ENCODE results near the gene NEDD4L. TPM values are rescaled to one million over a fixed set of nuclear protein-coding genes. Genes with fewer than 3 reads are reported as not detected.
A peak's percentile ranks its signal among the peaks of the same experiment; 100 is the strongest.

NEDD4L gene
- polyA plus RNA-seq, 1 donor (not counting 4 experiments of a cell fraction or from before 2014, with no cell fraction given) = 52.6 TPM

DNA sequence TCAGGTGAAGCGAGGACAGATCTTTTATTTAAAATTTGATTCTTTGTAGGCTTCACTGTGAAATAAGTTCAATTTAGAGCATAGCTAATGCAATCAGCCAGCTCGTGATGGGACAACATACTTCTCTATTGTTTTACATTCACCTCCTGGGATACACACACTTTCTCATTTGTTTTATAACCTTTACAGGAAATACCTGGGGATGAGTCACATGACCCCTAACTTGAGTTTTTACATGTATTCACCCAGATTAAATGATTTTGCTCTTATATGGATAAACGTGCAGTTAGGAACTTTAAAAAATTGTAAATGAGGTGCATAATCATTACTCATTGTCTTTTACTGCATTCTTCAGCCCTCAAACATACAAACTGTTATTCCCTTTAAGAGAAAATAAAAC is 152.1 kb downstream of the NEDD4L start:
- peak overlapping the region; percentile 51 to 91 (median 86) for H3K4me3 ChIP-seq (ENCODE audit: control insufficient read depth in 2 of 3, extremely low read depth in 1 of 3, insufficient read depth in 2 of 3, low read depth in 1 of 3, low read length in 3 of 3)
- H3K79me2 ChIP-seq (ENCODE audit: control insufficient read depth, insufficient read depth, low read length) = peaks cover 46% of the 10 kb centered on the region
- peaks cover 18% of the 10 kb centered on the region for H3K4me1 ChIP-seq (ENCODE audit: control insufficient read depth, extremely low read depth, insufficient read depth, low read length)
- H2AFZ ChIP-seq (ENCODE audit: control insufficient read depth, low read length) = no peak overlapping the region
- peak overlapping the region; percentile 84 for H3K9ac ChIP-seq (ENCODE audit: control insufficient read depth, extremely low read depth, insufficient read depth, low read length)
- no peak for DNase-seq (ENCODE audit: low read depth, low spot score)
- H3K4me2 ChIP-seq (ENCODE audit: control insufficient read depth, extremely low read depth, insufficient read depth, low read depth, low read length) = peak overlapping the region; percentile 88
- dilution Hi-C loops (cut with MboI; ENCODE audit: extremely low pct_ligation_motif_present, low sequenced_read_pairs) = no loop called here
- no peaks in the 10 kb centered on the region for H3K27me3 ChIP-seq (ENCODE audit: control insufficient read depth, extremely low read depth, insufficient read depth, low read length)
- H3K27ac ChIP-seq (ENCODE audit: control insufficient read depth, insufficient read depth, low read length) = peak overlapping the region; percentile 80
- H4K20me1 ChIP-seq (ENCODE audit: control insufficient read depth, extremely low read depth, insufficient read depth, low read length) = no peaks in the 10 kb centered on the region
- no peaks in the 10 kb centered on the region for H3K9me3 ChIP-seq (ENCODE audit: control insufficient read depth, low read depth, low read length)
- peaks cover 0 to 7% of the 10 kb centered on the region in 2 experiments for H3K36me3 ChIP-seq (ENCODE audit: control insufficient read depth in 2 of 2, extremely low read depth in 1 of 2, insufficient read depth in 2 of 2, low read length in 2 of 2)
- H3K9me1 ChIP-seq (ENCODE audit: control insufficient read depth, extremely low read depth, insufficient read depth, low read length) = no peaks in the 10 kb centered on the region
- TF ChIP-seq EZH2 (IDR thresholded peaks at IDR 0.05; ENCODE audit: low read length) = no peak
- TF ChIP-seq, protein P1, sequence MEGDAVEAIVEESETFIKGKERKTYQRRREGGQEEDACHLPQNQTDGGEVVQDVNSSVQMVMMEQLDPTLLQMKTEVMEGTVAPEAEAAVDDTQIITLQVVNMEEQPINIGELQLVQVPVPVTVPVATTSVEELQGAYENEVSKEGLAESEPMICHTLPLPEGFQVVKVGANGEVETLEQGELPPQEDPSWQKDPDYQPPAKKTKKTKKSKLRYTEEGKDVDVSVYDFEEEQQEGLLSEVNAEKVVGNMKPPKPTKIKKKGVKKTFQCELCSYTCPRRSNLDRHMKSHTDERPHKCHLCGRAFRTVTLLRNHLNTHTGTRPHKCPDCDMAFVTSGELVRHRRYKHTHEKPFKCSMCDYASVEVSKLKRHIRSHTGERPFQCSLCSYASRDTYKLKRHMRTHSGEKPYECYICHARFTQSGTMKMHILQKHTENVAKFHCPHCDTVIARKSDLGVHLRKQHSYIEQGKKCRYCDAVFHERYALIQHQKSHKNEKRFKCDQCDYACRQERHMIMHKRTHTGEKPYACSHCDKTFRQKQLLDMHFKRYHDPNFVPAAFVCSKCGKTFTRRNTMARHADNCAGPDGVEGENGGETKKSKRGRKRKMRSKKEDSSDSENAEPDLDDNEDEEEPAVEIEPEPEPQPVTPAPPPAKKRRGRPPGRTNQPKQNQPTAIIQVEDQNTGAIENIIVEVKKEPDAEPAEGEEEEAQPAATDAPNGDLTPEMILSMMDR (optimal IDR thresholded peaks at IDR 0.05 in 1 of 3, IDR thresholded peaks at IDR 0.05 in 1 of 3, conservative IDR thresholded peaks at IDR 0.05 in 1 of 3; ENCODE audit: extremely low read depth in 1 of 3, insufficient read depth in 2 of 3, low read length in 3 of 3) = no peak
- peak; percentile 96 for FAIRE-seq

GRCh38 chr18:58196881-58197872 is 153.2 kb downstream of the NEDD4L start:
- FAIRE-seq (peak; percentile 20), DNase-seq (ENCODE audit: low read depth, low spot score) (no peak)
- Histone ChIP-seq H3K27me3 (ENCODE audit: control insufficient read depth, extremely low read depth, insufficient read depth, low read length) (no peaks in the 10 kb centered on the region), H3K36me3 (ENCODE audit: control insufficient read depth in 2 of 2, extremely low read depth in 1 of 2, insufficient read depth in 2 of 2, low read length in 2 of 2) (peaks cover 0 to 7% of the 10 kb centered on the region in 2 experiments), H3K27ac (ENCODE audit: control insufficient read depth, insufficient read depth, low read length) (peak overlapping the region; percentile 80), H3K9me3 (ENCODE audit: control insufficient read depth, low read depth, low read length) (no peaks in the 10 kb centered on the region), H3K4me1 (ENCODE audit: control insufficient read depth, extremely low read depth, insufficient read depth, low read length) (peaks cover 21% of the 10 kb centered on the region), H3K4me2 (ENCODE audit: control insufficient read depth, extremely low read depth, insufficient read depth, low read depth, low read length) (peak overlapping the region; percentile 88), H3K79me2 (ENCODE audit: control insufficient read depth, insufficient read depth, low read length) (peaks cover 53% of the 10 kb centered on the region), H4K20me1 (ENCODE audit: control insufficient read depth, extremely low read depth, insufficient read depth, low read length) (no peaks in the 10 kb centered on the region), H3K4me3 (ENCODE audit: control insufficient read depth in 2 of 3, extremely low read depth in 1 of 3, insufficient read depth in 2 of 3, low read depth in 1 of 3, low read length in 3 of 3) (peak overlapping the region; percentile 1 to 91 (median 86)), H3K9ac (ENCODE audit: control insufficient read depth, extremely low read depth, insufficient read depth, low read length) (no peak overlapping the region), H3K9me1 (ENCODE audit: control insufficient read depth, extremely low read depth, insufficient read depth, low read length) (peaks cover 3% of the 10 kb centered on the region), H2AFZ (ENCODE audit: control insufficient read depth, low read length) (no peak overlapping the region)
- dilution Hi-C loops (cut with MboI; ENCODE audit: extremely low pct_ligation_motif_present, low sequenced_read_pairs) = no loop called here
- TF ChIP-seq, protein P1 (optimal IDR thresholded peaks at IDR 0.05 in 1 of 3, IDR thresholded peaks at IDR 0.05 in 1 of 3, conservative IDR thresholded peaks at IDR 0.05 in 1 of 3; ENCODE audit: extremely low read depth in 1 of 3, insufficient read depth in 2 of 3, low read length in 3 of 3) = no peak
- TF ChIP-seq EZH2 (IDR thresholded peaks at IDR 0.05; ENCODE audit: low read length) = no peak

Data from keratinocyte (primary cell).